K562 (cell line): ENCODE measurements around the gene FTSJ1. TPM values are rescaled to one million over a fixed set of nuclear protein-coding genes. Genes with fewer than 3 reads are reported as not detected.
A peak's percentile ranks its signal among the peaks of the same experiment; 100 is the strongest.

Experiments used
- ARID3B ChIP-seq: fragments of 250-450 bp; sonication (Bioruptor Pico); IDR thresholded peaks from 2 replicates; pipeline ENCODE4 v1.4.0; 2020; ENCODE audit warnings: borderline replicate concordance
- CGGBP1 ChIP-seq: fragments of 250-450 bp; sonication (Bioruptor Pico); IDR thresholded peaks from 2 replicates; pipeline ENCODE4 v1.9.0; 2021; ENCODE audit warnings: mild to moderate bottlenecking
- FOXA3 ChIP-seq, 2 experiments: fragments of 450-650 bp in 1 of 2; sonication (generic) in 1 of 2; formaldehyde crosslinking; IDR thresholded peaks in 1 of 2; conservative IDR thresholded peaks in 1 of 2; 2 replicates each; pipeline versions ENCODE4 v1.4.0 to v1.8.0; 2020 to 2022; ENCODE audit warnings: mild to moderate bottlenecking in 2 of 2, missing genetic modification reagents in 1 of 2
- GTF2B ChIP-seq: IDR thresholded peaks from 2 replicates; pipeline ENCODE4 v1.6.1; 2011; ENCODE audit not compliant: insufficient read length; ENCODE audit errors: extremely low read depth
- KAT7 ChIP-seq: sonication (generic); formaldehyde crosslinking; IDR thresholded peaks from 2 replicates; pipeline ENCODE4 v1.8.0; 2022; ENCODE audit warnings: missing genetic modification reagents, mild to moderate bottlenecking, borderline replicate concordance
- KHSRP ChIP-seq: fragments of 450-650 bp; IDR thresholded peaks from 2 replicates; pipeline ENCODE4 v1.6.1; 2017
- KLF13 ChIP-seq: fragments of 450-650 bp; IDR thresholded peaks from 2 replicates; pipeline ENCODE4 v1.6.1; 2016; ENCODE audit warnings: missing genetic modification characterization, low read depth, mild to moderate bottlenecking, missing compliant biosample characterization, moderate library complexity, borderline replicate concordance
- MGA ChIP-seq: fragments of 450-650 bp; IDR thresholded peaks from 2 replicates; pipeline ENCODE4 v1.6.1; 2016; ENCODE audit warnings: mild to moderate bottlenecking, moderate library complexity
- NCOR1 ChIP-seq: fragments of 450-650 bp; IDR thresholded peaks from 2 replicates; pipeline ENCODE4 v1.6.1; 2016; ENCODE audit warnings: mild to moderate bottlenecking, moderate library complexity
- NR2C2 ChIP-seq, 2 experiments: fragments of 200-800 bp in 1 of 2; sonication (Bioruptor generic) in 1 of 2; sonication (generic) in 1 of 2; formaldehyde crosslinking in 1 of 2; IDR thresholded peaks; 2 replicates each; pipeline versions ENCODE4 v1.6.1 to v1.8.0; 2016 to 2022; ENCODE audit warnings: mild to moderate bottlenecking in 1 of 2, missing compliant biosample characterization in 1 of 2, missing genetic modification characterization in 1 of 2, missing genetic modification reagents in 1 of 2
- POLR2B ChIP-seq: fragments of 450-650 bp; IDR thresholded peaks from 2 replicates; pipeline ENCODE4 v1.6.1; 2018; ENCODE audit warnings: low read depth; ENCODE audit not compliant: partially characterized antibody
- PRPF4 ChIP-seq: fragments of 200-400 bp; formaldehyde crosslinking; IDR thresholded peaks from one replicate; pipeline ENCODE4 v1.6.1; 2017; ENCODE audit warnings: low read length, low read depth, mild to moderate bottlenecking; ENCODE audit not compliant: insufficient read depth, poor library complexity, severe bottlenecking
- polyA plus RNA-seq, 8 experiments: library from polyadenylated mRNA; depleted of rRNA in 4 of 8; stranded (reverse) in 5 of 8; unstranded in 3 of 8; fragments of >200 nt; fragmentation: Nextera tagmentation in 2 of 8; fragmentation: Illumina TruSeq in 1 of 8; extraction: Ambion mirVana in 2 of 8; extraction: Trizol in 1 of 8; gene quantifications; 2 replicates each; pipeline versions ENCODE4 v1.2.1 to v1.2.3, GENCODE V29; 2011 to 2014; ENCODE audit warnings: inconsistent platforms in 1 of 8, missing spikeins in 1 of 8
- total RNA-seq, 7 experiments: library from RNA; depleted of rRNA in 6 of 7; stranded (reverse); fragments of >200 nt in 6 of 7; fragmentation: Illumina TruSeq in 2 of 7; extraction: Trizol in 2 of 7; gene quantifications; 2 replicates each; pipeline versions ENCODE4 v1.2.1 to v1.2.3, GENCODE V29; 2011 to 2021; ENCODE audit warnings: low replicate concordance in 1 of 7

FTSJ1 gene
- total and polyA plus RNA-seq, 9 of the 15 experiments (the other 6 are each of a cell fraction or from before 2014, with no cell fraction given) = 12.2 to 95.6 (median 71.6) TPM

GRCh38 chrX:48475774-48476577 is at the start of gene FTSJ1 (continued):
- TF ChIP-seq GTF2B (no peak), NR2C2 (CRISPR knock-in tag; IDR thresholded peaks at IDR 0.05) (no peak), NR2C2 (tag; IDR thresholded peaks at IDR 0.05) (peak; percentile 93), CGGBP1 (CRISPR knock-in tag) (no peak), PRPF4 (no peak), POLR2B (no peak), KHSRP (no peak), FOXA3 (CRISPR knock-in tag; conservative IDR thresholded peaks at IDR 0.05 in 1 of 2, IDR thresholded peaks at IDR 0.05 in 1 of 2) (no peak), ARID3B (no peak), MGA (peak; percentile 71), NCOR1 (no peak), KLF13 (tag) (no peak), KAT7 (CRISPR knock-in tag) (no peak)
